HL-60/S4 treated with phorbol 12-myristate 13-acetate at 8.2 ng/mL for 4 days and 3 days (cell line): ENCODE measurements around the gene ETS1.

Experiments used
- in situ Hi-C: fragments of 300-500 bp; cut with MboI; formaldehyde crosslinking; loops from 2 replicates; pipeline ENCODE4 v1.15.0; 2022; ENCODE audit warnings: low sequenced_read_pairs

Gene ETS1

GRCh38 chr11:128573638-128574037, 13.7 kb downstream of the ETS1 start:
- in situ Hi-C loops = no loop called here

- in situ Hi-C loops = no loop called here
Measured at GRCh38 chr11:128572965-128573364, 14.4 kb downstream of the ETS1 start.

GRCh38 chr11:128570632-128571031, 16.7 kb downstream of the ETS1 start:
- in situ Hi-C loops = no loop called here

- in situ Hi-C loops = no loop called here
Measured at GRCh38 chr11:128569291-128569690, 18.1 kb downstream of the ETS1 start.

GRCh38 chr11:128568166-128568778, 19.1 kb downstream of the ETS1 start:
- in situ Hi-C loops = no loop called here

- in situ Hi-C loops = no loop called here
Measured at GRCh38 chr11:128567130-128567529, 20.2 kb downstream of the ETS1 start.

GRCh38 chr11:128565881-128566280, 21.5 kb downstream of the ETS1 start:
- in situ Hi-C loops = no loop called here

GRCh38 chr11:128564642-128565245, 22.6 kb downstream of the ETS1 start:
- in situ Hi-C loops = no loop called here

- in situ Hi-C loops = no loop called here
Measured at GRCh38 chr11:128563942-128564641, 23.3 kb downstream of the ETS1 start.

- in situ Hi-C loops = no loop called here
Measured at GRCh38 chr11:128563308-128563707, 24.1 kb downstream of the ETS1 start.

GRCh38 chr11:128559496-128560103, 27.8 kb downstream of the ETS1 start:
- in situ Hi-C loops = no loop called here

- in situ Hi-C loops = no loop called here
Measured at GRCh38 chr11:128555606-128556005, 31.8 kb downstream of the ETS1 start.

- in situ Hi-C loops = no loop called here
Measured at GRCh38 chr11:128553662-128554362, 33.5 kb downstream of the ETS1 start.

GRCh38 chr11:128552783-128553661, 34.3 kb downstream of the ETS1 start:
- in situ Hi-C loops = no loop called here

- in situ Hi-C loops = no loop called here
Measured at GRCh38 chr11:128551611-128552335, 35.6 kb downstream of the ETS1 start.

GRCh38 chr11:128551058-128551457, 36.3 kb downstream of the ETS1 start:
- in situ Hi-C loops = no loop called here

GRCh38 chr11:128550261-128550821, 37.0 kb downstream of the ETS1 start:
- in situ Hi-C loops = no loop called here

- in situ Hi-C loops = no loop called here
Measured at GRCh38 chr11:128549256-128549944, 38.0 kb downstream of the ETS1 start.
